Activated naive CD4-positive, alpha-beta T cell treated with anti-CD3 and anti-CD28 coated beads, Interleukin-2, amount 50 U/mL, for 72 hours (primary cell): Measurements from ENCODE around the gene ODAPH. TPM values are rescaled to one million over a fixed set of nuclear protein-coding genes. Genes with fewer than 3 reads are reported as not detected.
"Not testable (repeated sequence)": the region's sequence is repeated elsewhere in the genome, so short reads cannot be mapped to it uniquely, and the experiment has no call there.

Source experiments
- ATAC-seq, 2 donors: fragments of 150-1000 bp; cut with Tn5 transposase; 2 replicates each; pipeline ENCODE4 v1.10.0; 2021; ENCODE audit warnings: mild to moderate bottlenecking in 2 of 2, moderate library complexity in 2 of 2
- DNase-seq, 2 donors: peaks; one replicate each; pipeline ENCODE4 v3.0.0; 2021 to 2022; ENCODE audit warnings: low spot score in 2 of 2
- H3K27ac Mint-ChIP-seq, 2 donors: one replicate each; pipeline ENCODE4 v1.8.0; 2022; ENCODE audit warnings: mild to moderate bottlenecking in 2 of 2, mixed read lengths in 2 of 2
- H3K36me3 Mint-ChIP-seq, 2 donors: one replicate each; pipeline ENCODE4 v1.8.0; 2022; ENCODE audit warnings: mixed read lengths in 2 of 2
- H3K9me3 Mint-ChIP-seq, 2 donors: one replicate each; pipeline ENCODE4 v1.8.0; 2022; ENCODE audit warnings: mixed read lengths in 2 of 2
- total RNA-seq, 2 donors: library from RNA; stranded (reverse); gene quantifications; one replicate each; pipeline ENCODE4 v1.2.3, GENCODE V29; 2022

Gene ODAPH
- total RNA-seq, result not detected

- Mint-ChIP-seq H3K9me3 (no peaks in the 10 kb centered on the region), H3K27ac (no peak within 1 kb of the TSS), H3K36me3 (no peaks in the 10 kb centered on the region)
- DNase-seq, result no peak
- peak; percentile 64 to 70 for ATAC-seq
Measured at GRCh38 chr4:75555294-75556164, at the start of gene ODAPH. TSS of gene ODAPH (plus strand) at chr4:75556066. CDS start at chr4:75556083, 17 bp downstream.

DNA sequence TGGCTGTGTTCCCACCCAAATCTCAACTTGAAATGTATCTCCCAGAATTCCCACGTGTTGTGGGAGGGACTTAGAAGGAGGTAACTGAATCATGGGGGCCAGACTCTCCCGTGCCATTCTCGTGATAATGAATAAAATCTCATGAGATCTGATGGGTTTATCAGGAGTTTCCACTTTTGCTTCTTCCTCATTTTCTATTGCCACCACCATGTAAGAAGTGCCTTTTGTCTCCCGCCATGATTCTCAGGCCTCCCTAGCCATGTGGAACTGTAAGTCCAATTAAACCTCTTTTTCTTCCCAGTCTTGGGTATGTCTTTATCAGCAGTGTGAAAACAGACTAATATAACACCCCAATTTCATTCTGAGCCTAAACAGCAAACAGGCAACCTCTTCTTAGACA, 46.3 kb upstream of the ODAPH start:
- not testable (repeated sequence) for ATAC-seq, H3K27ac Mint-ChIP-seq
- peaks cover 18 to 20% of the 10 kb centered on the region in 2 donors for H3K36me3 Mint-ChIP-seq

GRCh38 chr4:75511841-75512240, 44.0 kb upstream of the ODAPH start:
- no peaks in the 10 kb centered on the region for H3K9me3 Mint-ChIP-seq
- H3K27ac Mint-ChIP-seq, result no peak overlapping the region
- DNase-seq (no peak), ATAC-seq (no peak)
- peaks cover 18 to 25% of the 10 kb centered on the region in 2 donors for H3K36me3 Mint-ChIP-seq

More for the DNA sequence above, 46.3 kb upstream of the ODAPH start:
- DNase-seq, H3K9me3 Mint-ChIP-seq: not testable (repeated sequence)

DNA sequence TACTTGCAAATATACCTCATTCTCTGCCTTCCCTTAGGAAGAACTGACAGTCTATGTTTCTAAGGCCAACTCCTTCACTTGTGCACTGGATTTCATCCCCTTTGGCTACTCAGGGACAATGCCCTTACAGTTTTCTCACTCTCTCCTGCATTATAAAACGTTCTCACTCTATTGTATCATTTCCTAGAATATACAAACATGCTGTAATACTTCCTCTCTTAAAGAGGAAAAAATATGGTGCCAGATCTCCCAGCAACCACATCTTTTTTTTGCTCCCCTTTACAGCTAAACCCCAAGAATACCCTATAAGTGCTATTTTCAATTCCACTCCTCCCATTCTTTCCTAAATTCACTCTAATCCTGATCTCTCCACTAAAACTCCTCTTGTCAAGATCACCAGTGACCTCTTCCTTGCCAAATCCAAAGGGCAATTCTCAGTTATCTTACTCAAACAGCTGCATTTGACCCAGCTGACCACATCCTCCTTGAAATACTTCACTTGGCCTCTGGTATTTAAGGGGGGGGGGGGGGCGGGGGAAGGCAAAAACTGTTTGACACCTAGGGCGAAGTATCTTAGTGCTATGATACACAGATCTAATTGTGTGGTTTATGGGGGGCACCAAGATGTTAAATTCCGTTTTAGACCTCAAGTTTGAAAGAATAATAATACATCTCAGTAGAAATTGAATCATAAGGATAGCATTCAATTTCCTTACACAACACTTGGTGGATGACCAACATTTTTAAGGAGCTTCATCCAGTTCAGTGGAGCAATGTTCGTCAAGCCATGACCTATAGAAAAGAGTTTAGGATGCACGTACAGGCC, 43.3 kb upstream of the ODAPH start:
- peaks cover 16 to 25% of the 10 kb centered on the region in 2 donors for H3K36me3 Mint-ChIP-seq
- ATAC-seq (no peak), DNase-seq (no peak)
- H3K9me3 Mint-ChIP-seq, result no peaks in the 10 kb centered on the region
- H3K27ac Mint-ChIP-seq, result no peak overlapping the region

DNA sequence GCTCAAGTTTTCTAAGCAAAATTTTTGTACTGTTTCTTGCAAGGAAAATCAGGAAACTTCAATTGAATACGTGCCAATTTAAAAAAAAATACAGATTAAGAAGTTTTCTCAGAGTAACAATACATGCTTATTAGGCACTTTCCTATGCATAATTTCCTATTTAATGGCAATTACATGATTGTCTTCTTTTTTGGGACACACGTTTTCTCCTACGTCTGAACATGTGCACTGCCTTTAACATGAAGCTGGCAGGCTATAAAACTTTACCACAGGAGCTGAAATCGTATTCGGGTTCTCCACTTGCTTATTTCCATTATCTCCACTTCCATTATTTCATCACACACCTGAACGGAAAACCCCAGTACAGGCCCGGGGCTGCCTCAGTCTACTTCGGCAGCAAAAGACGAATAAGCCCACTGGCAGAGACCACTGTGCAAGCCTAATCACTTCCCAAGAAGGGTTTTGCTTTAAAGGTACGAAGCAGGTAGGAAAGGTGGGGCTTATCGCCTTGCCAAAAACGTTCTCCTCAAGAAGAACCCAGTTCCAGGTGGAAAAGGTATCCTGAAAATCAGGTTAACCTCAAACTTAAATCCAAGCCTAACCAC, 42.2 kb upstream of the ODAPH start:
- Mint-ChIP-seq H3K36me3 (peaks cover 16 to 26% of the 10 kb centered on the region in 2 donors), H3K9me3 (no peaks in the 10 kb centered on the region), H3K27ac (peak overlapping the region in 1 of 2 donors; percentile 96)
- ATAC-seq, result no peak
- DNase-seq, result no peak

DNA sequence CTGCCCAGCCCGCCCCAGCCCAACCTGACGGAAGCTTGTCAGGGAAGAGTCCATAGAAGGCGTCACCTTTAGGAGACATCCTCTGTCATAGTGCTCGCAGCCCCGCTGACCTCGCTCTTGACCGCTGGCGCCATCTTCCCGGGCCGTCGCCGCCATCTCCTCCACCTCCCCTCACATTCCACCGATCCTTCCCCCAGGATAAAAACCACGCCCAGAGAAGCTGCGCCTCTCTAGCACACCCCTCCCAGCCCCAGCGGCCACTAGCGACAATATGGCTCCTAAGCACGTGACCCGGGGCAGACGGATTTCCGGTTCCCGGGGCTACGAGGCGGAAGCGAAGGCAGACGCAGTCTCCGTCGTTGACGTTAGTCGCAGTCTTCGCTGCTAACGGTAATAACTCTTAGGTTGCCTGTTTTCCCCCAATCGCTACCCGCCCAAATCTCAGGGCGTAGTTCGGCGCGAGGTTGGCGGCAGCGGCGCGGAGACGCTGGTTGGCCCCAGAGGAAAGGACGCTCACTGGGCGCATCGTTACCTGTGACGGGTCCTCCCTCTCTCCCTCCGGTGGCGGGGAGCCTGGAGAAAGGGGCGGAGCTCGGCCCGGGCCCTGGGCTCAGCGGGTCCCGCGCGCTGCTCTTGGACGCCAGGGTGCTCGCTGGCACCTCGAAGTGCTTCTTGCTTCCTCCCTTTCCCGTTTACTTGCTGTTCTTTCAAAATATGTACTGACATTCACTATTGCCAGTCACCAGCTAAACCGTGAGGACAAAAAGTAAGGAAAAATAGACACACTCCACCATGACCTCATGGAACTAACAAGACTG, 41.5 kb upstream of the ODAPH start, which contains the start of the genes RCHY1 and THAP6:
Gene RCHY1, minus strand, starts transcription at position 273 of the 818 bp plus-strand sequence. Its CDS starts 117 bp downstream, at position 156.
Gene THAP6, plus strand, starts transcription at position 343 of the 818 bp plus-strand sequence. CDS start 980 bp downstream, outside the sequence.
- Mint-ChIP-seq H3K9me3 (no peaks in the 10 kb centered on the region), H3K27ac (peak within 1 kb of the TSS in 1 of 2 donors; percentile 96), H3K36me3 (peaks cover 21 to 32% of the 10 kb centered on the region in 2 donors)
- DNase-seq, result peak; percentile 88 to 94
- ATAC-seq, result peak; percentile 93 to 94

GRCh38 chr4:75514949-75515612, 40.8 kb upstream of the ODAPH start:
- peaks cover 21 to 30% of the 10 kb centered on the region in 2 donors for H3K36me3 Mint-ChIP-seq
- ATAC-seq, result no peak
- peak overlapping the region in 1 of 2 donors; percentile 96 for H3K27ac Mint-ChIP-seq

GRCh38 chr4:75516144-75516543, 39.7 kb upstream of the ODAPH start:
- H3K27ac Mint-ChIP-seq, result no peak overlapping the region
- ATAC-seq (no peak), DNase-seq (no peak)
- H3K9me3 Mint-ChIP-seq, result no peaks in the 10 kb centered on the region
- peaks cover 27 to 29% of the 10 kb centered on the region in 2 donors for H3K36me3 Mint-ChIP-seq

More at GRCh38 chr4:75514949-75515612, 40.8 kb upstream of the ODAPH start:
- no peak for DNase-seq
- H3K9me3 Mint-ChIP-seq, result no peaks in the 10 kb centered on the region

DNA sequence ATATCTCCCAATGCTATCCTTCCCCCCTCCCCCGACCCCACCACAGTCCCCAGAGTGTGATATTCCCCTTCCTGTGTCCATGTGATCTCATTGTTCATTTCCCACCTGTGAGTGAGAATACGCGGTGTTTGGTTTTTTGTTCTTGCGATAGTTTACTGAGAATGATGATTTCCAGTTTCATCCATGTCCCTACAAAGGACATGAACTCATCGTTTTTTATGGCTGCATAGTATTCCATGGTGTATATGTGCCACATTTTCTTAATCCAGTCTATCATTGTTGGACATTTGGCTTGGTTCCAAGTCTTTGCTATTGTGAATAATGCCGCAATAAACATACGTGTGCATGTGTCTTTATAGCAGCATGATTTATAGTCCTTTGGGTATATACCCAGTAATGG, 36.4 kb upstream of the ODAPH start:
- ATAC-seq, H3K27ac Mint-ChIP-seq, H3K9me3 Mint-ChIP-seq, DNase-seq: not testable (repeated sequence)
- peaks cover 28 to 29% of the 10 kb centered on the region in 2 donors for H3K36me3 Mint-ChIP-seq

GRCh38 chr4:75525086-75525485, 30.8 kb upstream of the ODAPH start:
- DNase-seq (no peak), ATAC-seq (no peak)
- Mint-ChIP-seq H3K9me3 (no peaks in the 10 kb centered on the region), H3K27ac (peak overlapping the region in 1 of 2 donors; percentile 10), H3K36me3 (peaks cover 30 to 31% of the 10 kb centered on the region in 2 donors)

DNA sequence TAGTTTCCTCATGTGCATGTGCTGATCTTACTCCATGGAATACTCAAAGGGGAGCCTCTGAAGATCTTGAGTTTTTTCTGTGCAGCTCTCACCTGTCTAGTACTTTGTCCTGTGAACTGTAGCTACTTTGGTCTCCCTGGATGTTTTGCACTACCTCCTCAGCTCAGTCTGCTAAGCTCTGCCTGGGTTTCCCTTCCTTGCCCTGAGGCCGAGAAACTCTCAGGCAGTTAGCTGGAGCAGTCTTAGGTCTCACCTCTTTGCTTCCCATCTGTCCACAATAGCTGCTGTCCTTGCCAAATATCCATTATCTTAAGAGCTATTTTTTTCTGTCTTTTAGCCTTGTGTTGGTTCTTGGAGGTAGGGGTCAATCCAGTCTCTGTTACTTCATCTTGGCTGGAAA, 30.0 kb upstream of the ODAPH start:
- ATAC-seq (no peak), DNase-seq (no peak)
- Mint-ChIP-seq H3K36me3 (peaks cover 29 to 36% of the 10 kb centered on the region in 2 donors), H3K27ac (no peak overlapping the region), H3K9me3 (peaks cover 3 to 7% of the 10 kb centered on the region in 2 donors)

DNA sequence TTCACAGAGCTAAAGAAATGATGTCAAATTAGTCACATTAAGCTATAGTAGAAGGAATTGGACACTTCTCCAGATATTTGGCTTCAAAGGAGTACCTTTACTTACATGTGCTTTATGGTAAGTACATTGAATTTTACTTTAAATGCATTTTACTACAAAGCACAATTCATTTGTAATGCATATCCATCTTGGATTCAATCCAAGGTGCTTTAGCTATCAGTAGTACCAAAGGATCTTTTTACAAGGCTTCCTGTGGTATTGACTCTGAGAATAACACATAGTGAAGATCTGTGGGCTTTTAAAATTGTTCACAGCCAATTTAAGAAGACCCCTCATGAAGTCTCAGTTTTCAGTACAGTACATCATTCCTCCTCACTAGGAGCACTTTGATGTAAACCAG, 28.4 kb upstream of the ODAPH start:
- Mint-ChIP-seq H3K9me3 (peaks cover 7 to 17% of the 10 kb centered on the region in 2 donors), H3K27ac (no peak overlapping the region), H3K36me3 (peaks cover 43 to 48% of the 10 kb centered on the region in 2 donors)
- ATAC-seq (no peak), DNase-seq (no peak)

DNA sequence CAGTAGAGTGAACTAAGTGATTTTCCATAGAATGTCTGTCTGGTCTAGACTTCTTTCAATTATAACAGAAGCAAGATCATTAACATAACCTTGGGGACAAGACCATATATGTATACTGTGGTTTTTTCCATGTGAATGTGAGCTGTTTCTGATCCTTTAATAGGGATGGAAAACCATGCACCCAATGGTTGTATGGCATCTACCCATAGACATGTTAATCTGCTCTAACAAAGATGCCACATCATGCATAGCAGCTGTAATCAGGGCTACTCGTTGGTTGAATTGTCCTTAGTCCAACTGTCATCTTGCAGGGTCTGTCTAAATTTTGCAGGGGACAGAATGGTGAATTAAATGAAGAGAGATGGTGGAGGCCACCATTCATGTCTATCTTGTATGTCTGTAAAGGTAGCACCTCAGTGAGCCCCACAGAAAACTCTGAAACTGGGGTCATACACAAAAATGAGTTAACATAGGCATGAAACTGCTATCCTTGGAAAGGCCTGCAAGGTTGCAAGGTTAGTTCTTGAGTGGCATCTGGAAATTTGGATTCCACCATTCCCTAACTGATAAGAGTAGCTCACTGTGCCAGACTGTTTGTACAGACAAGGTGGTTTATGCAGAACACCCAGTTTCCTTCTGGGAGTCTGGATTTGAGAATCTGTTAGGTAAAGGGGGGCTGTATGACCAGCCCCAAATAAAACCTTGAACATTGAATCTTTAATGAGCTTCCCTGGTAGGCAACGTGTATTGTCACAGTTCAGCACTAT, 25.1 kb upstream of the ODAPH start:
- H3K27ac Mint-ChIP-seq, result no peak overlapping the region
- ATAC-seq (no peak), DNase-seq (no peak)
- H3K36me3 Mint-ChIP-seq, result peaks cover 45 to 50% of the 10 kb centered on the region in 2 donors
- peaks cover 13 to 25% of the 10 kb centered on the region in 2 donors for H3K9me3 Mint-ChIP-seq

DNA sequence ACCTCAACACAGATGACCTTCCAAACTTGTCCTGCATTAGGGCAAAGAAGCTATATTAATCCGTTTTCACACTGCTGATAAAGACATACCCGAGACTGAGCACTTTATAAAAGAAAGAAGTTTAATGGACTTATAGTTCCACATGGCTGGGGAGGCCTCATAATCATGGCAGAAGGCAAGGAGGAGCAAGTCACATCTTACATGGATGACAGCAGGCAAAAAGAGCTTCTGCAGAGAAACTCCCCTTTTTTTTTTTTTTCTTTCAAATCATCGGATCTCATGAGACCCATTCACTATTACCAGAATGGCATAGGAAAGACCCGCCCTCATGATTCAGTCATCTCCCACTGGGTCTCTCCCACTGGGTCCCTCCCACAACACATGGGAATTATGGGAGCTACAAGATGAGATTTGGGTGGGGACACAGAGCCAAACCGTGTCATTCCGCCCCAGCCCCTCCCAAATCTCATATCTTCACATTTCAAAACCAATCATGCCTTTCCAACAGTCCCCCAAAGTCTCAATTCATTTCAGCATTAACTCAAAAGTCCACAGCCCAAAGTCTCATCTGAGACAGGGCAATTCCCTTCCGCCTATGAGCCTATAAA, 24.2 kb upstream of the ODAPH start:
- not testable (repeated sequence) for H3K27ac Mint-ChIP-seq, DNase-seq, ATAC-seq
- Mint-ChIP-seq H3K36me3 (peaks cover 40 to 45% of the 10 kb centered on the region in 2 donors), H3K9me3 (peaks cover 13 to 25% of the 10 kb centered on the region in 2 donors)
